ENCODE results near the gene GFRA4. TPM values are rescaled to one million over a fixed set of nuclear protein-coding genes. Genes with fewer than 3 reads are reported as not detected.

GFRA4 gene
- total and polyA plus RNA-seq, 10 donors = not detected

DNA sequence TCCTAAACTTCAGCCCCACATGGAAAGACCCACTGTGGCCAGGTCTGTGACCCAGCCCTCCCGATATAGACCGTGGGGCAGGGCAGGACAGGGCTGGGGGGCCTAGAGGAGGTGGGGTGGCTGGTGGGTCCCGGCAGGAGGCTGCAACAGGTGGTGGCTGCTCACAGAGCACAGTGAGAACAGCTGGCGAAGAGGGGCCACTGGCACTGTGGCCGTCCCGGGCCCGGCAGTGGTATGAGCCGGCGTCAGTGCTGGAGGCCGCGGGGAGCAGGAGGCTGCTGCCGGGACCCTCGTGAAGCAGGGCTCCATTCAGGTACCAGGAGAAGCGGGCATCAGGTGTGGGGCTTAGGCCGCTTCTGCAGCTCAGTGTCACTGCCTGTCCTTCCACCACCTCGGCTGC is 35.8 kb upstream of the GFRA4 start:
- TF ChIP-seq POLR2A (IDR thresholded peaks at IDR 0.05) (no peak), POLR2AphosphoS5 (IDR thresholded peaks at IDR 0.05) (no peak)
- TF ChIP-seq, protein P1, sequence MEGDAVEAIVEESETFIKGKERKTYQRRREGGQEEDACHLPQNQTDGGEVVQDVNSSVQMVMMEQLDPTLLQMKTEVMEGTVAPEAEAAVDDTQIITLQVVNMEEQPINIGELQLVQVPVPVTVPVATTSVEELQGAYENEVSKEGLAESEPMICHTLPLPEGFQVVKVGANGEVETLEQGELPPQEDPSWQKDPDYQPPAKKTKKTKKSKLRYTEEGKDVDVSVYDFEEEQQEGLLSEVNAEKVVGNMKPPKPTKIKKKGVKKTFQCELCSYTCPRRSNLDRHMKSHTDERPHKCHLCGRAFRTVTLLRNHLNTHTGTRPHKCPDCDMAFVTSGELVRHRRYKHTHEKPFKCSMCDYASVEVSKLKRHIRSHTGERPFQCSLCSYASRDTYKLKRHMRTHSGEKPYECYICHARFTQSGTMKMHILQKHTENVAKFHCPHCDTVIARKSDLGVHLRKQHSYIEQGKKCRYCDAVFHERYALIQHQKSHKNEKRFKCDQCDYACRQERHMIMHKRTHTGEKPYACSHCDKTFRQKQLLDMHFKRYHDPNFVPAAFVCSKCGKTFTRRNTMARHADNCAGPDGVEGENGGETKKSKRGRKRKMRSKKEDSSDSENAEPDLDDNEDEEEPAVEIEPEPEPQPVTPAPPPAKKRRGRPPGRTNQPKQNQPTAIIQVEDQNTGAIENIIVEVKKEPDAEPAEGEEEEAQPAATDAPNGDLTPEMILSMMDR (IDR thresholded peaks at IDR 0.05 in 8 of 11, conservative IDR thresholded peaks at IDR 0.05 in 3 of 11) = no peak
- Histone ChIP-seq H3K27me3 (replicated peaks in 1 of 7) (peaks cover 0 to 6% (median 0%) of the 10 kb centered on the region in 7 donors), H3K4me1 (no peaks in the 10 kb centered on the region), H3K4me3 (no peak overlapping the region), H3K36me3 (peaks cover 0 to 22% (median 0%) of the 10 kb centered on the region in 6 donors), H3K27ac (no peak overlapping the region), H3K9me3 (peaks cover 0 to 9% (median 6%) of the 10 kb centered on the region in 8 donors)
- peak; percentile 58 for DNase-seq
- 82 to 93% (median 85%) methylated on average over 7 to 16 of the region's 16 CpGs for WGBS, 5 donors
- intact Hi-C loops (cut with DNase I; ENCODE audit: low total_unique reads) = no loop called here

DNA sequence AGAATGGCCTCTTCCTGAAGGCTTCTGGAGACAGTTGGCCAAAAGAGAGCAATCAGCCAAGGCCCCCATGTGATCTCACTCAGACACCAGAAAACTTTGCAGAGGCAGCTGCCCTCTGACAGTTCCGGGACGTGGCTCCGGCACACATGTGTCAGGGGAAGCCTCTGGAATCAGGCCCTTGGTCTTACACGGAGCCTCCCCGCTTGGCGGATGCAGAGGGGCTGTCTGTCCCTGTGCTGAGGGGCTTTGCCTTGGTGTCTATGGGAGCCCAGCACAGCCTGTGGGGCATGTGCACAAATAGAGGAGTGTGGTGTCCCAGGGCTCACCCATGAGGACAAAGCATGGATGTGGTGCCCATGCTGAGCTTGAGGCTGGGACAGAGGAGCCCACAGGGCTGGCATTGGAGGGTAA is 35.4 kb upstream of the GFRA4 start:
- Histone ChIP-seq H3K27me3 (replicated peaks in 1 of 7) (peaks cover 0 to 3% (median 0%) of the 10 kb centered on the region in 7 donors), H3K27ac (no peak overlapping the region), H3K36me3 (peaks cover 0 to 21% (median 0%) of the 10 kb centered on the region in 6 donors), H3K4me3 (no peak overlapping the region), H3K9me3 (peaks cover 0 to 9% (median 6%) of the 10 kb centered on the region in 8 donors), H3K4me1 (no peaks in the 10 kb centered on the region)
- WGBS, 5 donors = 71 to 93% (median 87%) methylated on average over 4 to 6 of the region's 6 CpGs; no CpG with 5 or more reads in 1 of the 5 donors
- peak; percentile 64 for DNase-seq
- intact Hi-C loops (cut with DNase I; ENCODE audit: low total_unique reads) = no loop called here
- TF ChIP-seq, protein P1 (IDR thresholded peaks at IDR 0.05 in 8 of 11, conservative IDR thresholded peaks at IDR 0.05 in 3 of 11) = no peak
- TF ChIP-seq POLR2AphosphoS5 (IDR thresholded peaks at IDR 0.05) (no peak), POLR2A (IDR thresholded peaks at IDR 0.05) (no peak)

DNA sequence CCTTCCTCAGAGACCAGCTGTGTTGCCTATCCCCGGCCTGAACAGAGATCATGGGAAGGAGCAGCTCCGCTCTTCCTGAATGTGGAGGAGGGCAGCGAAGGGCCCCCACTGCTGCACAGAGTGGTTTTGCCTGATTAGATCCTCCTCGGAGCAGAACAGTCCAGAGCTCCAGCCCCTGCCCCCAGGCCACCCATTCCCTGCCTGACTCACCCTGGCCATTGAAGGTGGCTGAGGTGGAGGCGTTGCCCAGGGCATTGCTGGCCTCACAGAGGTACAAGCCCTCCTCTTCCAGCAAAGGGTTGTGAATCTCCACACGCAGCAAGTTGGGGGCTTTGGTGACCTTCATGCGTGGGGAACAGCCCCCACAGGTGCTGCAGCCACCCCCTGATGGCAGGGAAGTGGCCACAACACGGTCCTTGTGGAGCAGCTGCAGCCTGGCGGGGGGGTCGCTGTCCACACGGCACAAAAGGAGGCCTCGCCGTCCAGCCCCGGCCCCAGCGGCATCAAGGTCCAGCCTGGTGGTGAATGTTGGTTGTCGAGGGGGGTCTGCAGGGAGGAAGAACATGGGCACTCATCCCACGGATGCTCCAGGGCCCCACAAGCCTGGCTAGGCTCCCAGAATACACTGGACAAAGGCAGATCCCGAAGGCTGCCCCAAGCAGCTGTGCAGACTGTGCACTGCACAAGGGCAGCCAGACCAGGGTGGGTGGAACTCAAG is 34.5 kb upstream of the GFRA4 start:
- Histone ChIP-seq H3K27me3 (replicated peaks in 1 of 7) (no peaks in the 10 kb centered on the region), H3K4me1 (no peaks in the 10 kb centered on the region), H3K9me3 (peaks cover 0 to 9% (median 6%) of the 10 kb centered on the region in 8 donors), H3K27ac (no peak overlapping the region), H3K4me3 (no peak overlapping the region), H3K36me3 (peaks cover 0 to 21% (median 0%) of the 10 kb centered on the region in 6 donors)
- intact Hi-C loops (cut with DNase I; ENCODE audit: low total_unique reads) = no loop called here
- WGBS, 5 donors = 73 to 87% (median 81%) methylated on average over 4 to 18 of the region's 18 CpGs
- DNase-seq = peak; percentile 75
- TF ChIP-seq POLR2AphosphoS5 (IDR thresholded peaks at IDR 0.05) (no peak), POLR2A (IDR thresholded peaks at IDR 0.05) (no peak)
- TF ChIP-seq, protein P1 (IDR thresholded peaks at IDR 0.05 in 8 of 11, conservative IDR thresholded peaks at IDR 0.05 in 3 of 11) = no peak

All from spleen (tissue), 11 donors.